Right ventricle myocardium inferior (tissue), 1 donor: Measurements from ENCODE around the gene PIP4K2C. TPM values are rescaled to one million over a fixed set of nuclear protein-coding genes. Genes with fewer than 3 reads are reported as not detected.
"Not testable (repeated sequence)": the region's sequence is repeated elsewhere in the genome, so short reads cannot be mapped to it uniquely, and the experiment has no call there.

Source experiments
- ATAC-seq: fragments of 200-7000 bp; cut with Tn5 transposase; one replicate; pipeline ENCODE4 v1.9.1; 2020; ENCODE audit warnings: mild to moderate bottlenecking, moderate library complexity
- DNase-seq: peaks from one replicate; pipeline ENCODE4 v3.0.0; 2021; ENCODE audit errors: missing footprints
- intact Hi-C: fragments of 100-400 bp; cut with DNase I; formaldehyde crosslinking; loops from one replicate; pipeline ENCODE4 v1.11.0; 2022
- total RNA-seq: library from RNA; stranded (reverse); fragmentation: NEBNext Ultra II Directional; extraction: Animal tissue kit (Norgen Biotek cat#: 25700); gene quantifications from one replicate; pipeline ENCODE4 v1.2.1, GENCODE V29; 2021
- donor health status: DM: no; HTN: yes; CAD: no; lungs with severe emphysema.

PIP4K2C gene
- total RNA-seq, 1 donor from 2014 or later = 13.1 TPM

GRCh38 chr12:57579677-57580465, 11.1 kb upstream of the PIP4K2C start:
- ATAC-seq (no peak), DNase-seq (no peak)
- intact Hi-C loops = no loop called here

- ATAC-seq (no peak), DNase-seq (no peak)
- intact Hi-C loops = no loop called here
Observed at GRCh38 chr12:57580466-57580795, 10.6 kb upstream of the PIP4K2C start.

- intact Hi-C loops = no loop called here
- no peak for ATAC-seq
- DNase-seq = no peak
Observed at GRCh38 chr12:57581802-57582201, 9.2 kb upstream of the PIP4K2C start.

GRCh38 chr12:57582440-57582839, 8.6 kb upstream of the PIP4K2C start:
- ATAC-seq (no peak), DNase-seq (no peak)
- intact Hi-C loops = no loop called here

GRCh38 chr12:57583008-57583831, 7.8 kb upstream of the PIP4K2C start:
- ATAC-seq (peak; percentile 95), DNase-seq (no peak)
- intact Hi-C loops = loop anchor here (1.0 kb wide), 2 partner anchors 38 to 50 kb away; partner anchors contain the start of gene B4GALNT1

- intact Hi-C loops = no loop called here
Observed at GRCh38 chr12:57584050-57584449, 6.9 kb upstream of the PIP4K2C start.

GRCh38 chr12:57584690-57585089, 6.3 kb upstream of the PIP4K2C start:
- DNase-seq = no peak
- no peak for ATAC-seq
- intact Hi-C loops = no loop called here

More at GRCh38 chr12:57584050-57584449, 6.9 kb upstream of the PIP4K2C start:
- ATAC-seq = no peak
- no peak for DNase-seq

GRCh38 chr12:57585156-57585555, 5.8 kb upstream of the PIP4K2C start:
- ATAC-seq (no peak), DNase-seq (no peak)
- intact Hi-C loops = no loop called here

GRCh38 chr12:57586128-57586527, 4.9 kb upstream of the PIP4K2C start:
- no peak for ATAC-seq
- intact Hi-C loops = no loop called here

GRCh38 chr12:57586832-57587429, 4.1 kb upstream of the PIP4K2C start:
- DNase-seq (no peak), ATAC-seq (no peak)
- intact Hi-C loops = no loop called here

More at GRCh38 chr12:57586128-57586527, 4.9 kb upstream of the PIP4K2C start:
- no peak for DNase-seq

- DNase-seq, ATAC-seq, intact Hi-C loops: not testable (repeated sequence)
Observed at GRCh38 chr12:57588951-57589610, 1.9 kb upstream of the PIP4K2C start.

GRCh38 chr12:57590479-57590863, 521 bp upstream of the PIP4K2C start:
- ATAC-seq = no peak
- intact Hi-C loops = no loop called here
- DNase-seq = no peak

GRCh38 chr12:57591782-57592325, 862 bp downstream of the PIP4K2C start:
- intact Hi-C loops = no loop called here
- DNase-seq (no peak), ATAC-seq (no peak)

GRCh38 chr12:57592551-57593165, 1.7 kb downstream of the PIP4K2C start:
- DNase-seq = no peak
- no peak for ATAC-seq
- intact Hi-C loops = no loop called here

GRCh38 chr12:57593187-57593586, 2.2 kb downstream of the PIP4K2C start:
- DNase-seq (no peak), ATAC-seq (no peak)
- intact Hi-C loops = no loop called here

- intact Hi-C loops = no loop called here
- ATAC-seq = no peak
- no peak for DNase-seq
Observed at GRCh38 chr12:57600395-57600794, 9.4 kb downstream of the PIP4K2C start.

GRCh38 chr12:57602544-57602943, 11.6 kb downstream of the PIP4K2C start:
- intact Hi-C loops = no loop called here
- DNase-seq (no peak), ATAC-seq (no peak)

- no peak for ATAC-seq
- no peak for DNase-seq
- intact Hi-C loops = no loop called here
Observed at GRCh38 chr12:57603324-57603723, 12.3 kb downstream of the PIP4K2C start.
